AG08396 (cell line): Measurements from ENCODE around the gene TNIP1.

ENCODE experiments used
- DNase-seq: peaks from one replicate; pipeline ENCODE4 v3.0.0; 2012; ENCODE audit warnings: low spot score, mixed read lengths

TNIP1 gene

GRCh38 chr5:151080613-151081430 lies at the start of gene TNIP1:
Gene TNIP1, minus strand, starts transcription at chr5:151081034. Its CDS starts 15,939 bp downstream, at chr5:151065095.
- DNase-seq: peak; percentile 97

GRCh38 chr5:151130235-151130921 lies 49.5 kb upstream of the TNIP1 start:
- no peak for DNase-seq

- no peak for DNase-seq
Measured at GRCh38 chr5:151128817-151129216, 48.0 kb upstream of the TNIP1 start.

GRCh38 chr5:151127926-151128325 lies 47.1 kb upstream of the TNIP1 start:
- no peak for DNase-seq

- peak; percentile 65 for DNase-seq
Measured at GRCh38 chr5:151126199-151126645, 45.4 kb upstream of the TNIP1 start.

- no peak for DNase-seq
Measured at GRCh38 chr5:151125421-151125820, 44.6 kb upstream of the TNIP1 start.

GRCh38 chr5:151123897-151124751 lies 43.3 kb upstream of the TNIP1 start:
- DNase-seq: peak; percentile 35

GRCh38 chr5:151122828-151123227 lies 42.0 kb upstream of the TNIP1 start:
- DNase-seq: no peak

- no peak for DNase-seq
Measured at GRCh38 chr5:151121665-151122064, 40.8 kb upstream of the TNIP1 start.

GRCh38 chr5:151121095-151121494 lies 40.3 kb upstream of the TNIP1 start:
- DNase-seq: no peak

- no peak for DNase-seq
Measured at GRCh38 chr5:151118913-151119575, 38.2 kb upstream of the TNIP1 start.

GRCh38 chr5:151115272-151115905 lies 34.6 kb upstream of the TNIP1 start:
- peak; percentile 72 for DNase-seq

- DNase-seq: no peak
Measured at GRCh38 chr5:151113651-151114050, 32.8 kb upstream of the TNIP1 start.

GRCh38 chr5:151110992-151111391 lies 30.2 kb upstream of the TNIP1 start:
- DNase-seq: no peak

- DNase-seq: no peak
Measured at GRCh38 chr5:151110122-151110681, 29.4 kb upstream of the TNIP1 start.

GRCh38 chr5:151108566-151108965 lies 27.7 kb upstream of the TNIP1 start:
- no peak for DNase-seq

- DNase-seq: peak; percentile 37
Measured at GRCh38 chr5:151107738-151108520, 27.1 kb upstream of the TNIP1 start.

GRCh38 chr5:151107084-151107483 lies 26.2 kb upstream of the TNIP1 start:
- no peak for DNase-seq

- no peak for DNase-seq
Measured at GRCh38 chr5:151106509-151106908, 25.7 kb upstream of the TNIP1 start.

GRCh38 chr5:151106043-151106442 lies 25.2 kb upstream of the TNIP1 start:
- DNase-seq: no peak
